ENCODE measurements around the gene ADAMTS19. TPM values are rescaled to one million over a fixed set of nuclear protein-coding genes. Genes with fewer than 3 reads are reported as not detected.

Gene ADAMTS19
- total and polyA plus RNA-seq, 2 experiments from 2014 or later = not detected

GRCh38 chr5:129724647-129725046 is 264.5 kb downstream of the ADAMTS19 start:
- H2AFZ ChIP-seq = no peak overlapping the region
- no peaks in the 10 kb centered on the region for H3K4me1 ChIP-seq (ENCODE audit: insufficient read depth)
- H3K27ac ChIP-seq = no peak overlapping the region
- WGBS, 2 experiments (ENCODE audit: low coverage in 1 of 2, low lambda C conversion rate in 2 of 2, missing lambda C conversion rate in 2 of 2) = 23 to 37% methylated on average over 4 of the region's 4 CpGs
- in situ Hi-C loops (cut with MboI) = no loop called here
- H3K27me3 ChIP-seq (replicated peaks; ENCODE audit: insufficient read depth) = no peaks in the 10 kb centered on the region
- TF ChIP-seq EZH2 (IDR thresholded peaks at IDR 0.05; ENCODE audit: insufficient read depth, poor library complexity, severe bottlenecking) (no peak), EZH2phosphoT487 (IDR thresholded peaks at IDR 0.05; ENCODE audit: insufficient read depth, low read depth) (no peak)
- H3K4me2 ChIP-seq (ENCODE audit: unreplicated experiment) = no peak overlapping the region
- H3K9ac ChIP-seq = no peak overlapping the region
- DNase-seq = no peak
- H3F3A ChIP-seq (ENCODE audit: insufficient read depth) = no peaks in the 10 kb centered on the region
- H3K9me3 ChIP-seq (ENCODE audit: low read depth) = no peaks in the 10 kb centered on the region
- H3K4me3 ChIP-seq = no peak overlapping the region
- no peaks in the 10 kb centered on the region for H4K20me1 ChIP-seq (ENCODE audit: insufficient read depth)
- no peaks in the 10 kb centered on the region for H3K79me2 ChIP-seq (ENCODE audit: insufficient read depth)
- H3K36me3 ChIP-seq (ENCODE audit: low read depth) = no peaks in the 10 kb centered on the region
- H3K9me2 ChIP-seq (ENCODE audit: insufficient read depth) = no peaks in the 10 kb centered on the region

GRCh38 chr5:129739773-129740172 is 279.7 kb downstream of the ADAMTS19 start:
- WGBS, 2 experiments (ENCODE audit: low coverage in 1 of 2, low lambda C conversion rate in 2 of 2, missing lambda C conversion rate in 2 of 2) = 2 to 7% methylated on average over 2 of the region's 2 CpGs
- no peaks in the 10 kb centered on the region for H3K9me2 ChIP-seq (ENCODE audit: insufficient read depth)
- no peaks in the 10 kb centered on the region for H3K9me3 ChIP-seq (ENCODE audit: low read depth)
- DNase-seq = no peak
- H2AFZ ChIP-seq = no peak overlapping the region
- no peak overlapping the region for H3K4me3 ChIP-seq
- no peak overlapping the region for H3K9ac ChIP-seq
- H3K27me3 ChIP-seq (replicated peaks; ENCODE audit: insufficient read depth) = no peaks in the 10 kb centered on the region
- no peaks in the 10 kb centered on the region for H3K4me1 ChIP-seq (ENCODE audit: insufficient read depth)
- H3K36me3 ChIP-seq (ENCODE audit: low read depth) = no peaks in the 10 kb centered on the region
- in situ Hi-C loops (cut with MboI) = no loop called here
- H3F3A ChIP-seq (ENCODE audit: insufficient read depth) = no peaks in the 10 kb centered on the region
- no peaks in the 10 kb centered on the region for H3K79me2 ChIP-seq (ENCODE audit: insufficient read depth)
- H3K27ac ChIP-seq = no peak overlapping the region
- no peak overlapping the region for H3K4me2 ChIP-seq (ENCODE audit: unreplicated experiment)
- H4K20me1 ChIP-seq (ENCODE audit: insufficient read depth) = no peaks in the 10 kb centered on the region
- no peak for TF ChIP-seq EZH2 (IDR thresholded peaks at IDR 0.05; ENCODE audit: insufficient read depth, poor library complexity, severe bottlenecking)
- no peak for TF ChIP-seq EZH2phosphoT487 (IDR thresholded peaks at IDR 0.05; ENCODE audit: insufficient read depth, low read depth)

DNA sequence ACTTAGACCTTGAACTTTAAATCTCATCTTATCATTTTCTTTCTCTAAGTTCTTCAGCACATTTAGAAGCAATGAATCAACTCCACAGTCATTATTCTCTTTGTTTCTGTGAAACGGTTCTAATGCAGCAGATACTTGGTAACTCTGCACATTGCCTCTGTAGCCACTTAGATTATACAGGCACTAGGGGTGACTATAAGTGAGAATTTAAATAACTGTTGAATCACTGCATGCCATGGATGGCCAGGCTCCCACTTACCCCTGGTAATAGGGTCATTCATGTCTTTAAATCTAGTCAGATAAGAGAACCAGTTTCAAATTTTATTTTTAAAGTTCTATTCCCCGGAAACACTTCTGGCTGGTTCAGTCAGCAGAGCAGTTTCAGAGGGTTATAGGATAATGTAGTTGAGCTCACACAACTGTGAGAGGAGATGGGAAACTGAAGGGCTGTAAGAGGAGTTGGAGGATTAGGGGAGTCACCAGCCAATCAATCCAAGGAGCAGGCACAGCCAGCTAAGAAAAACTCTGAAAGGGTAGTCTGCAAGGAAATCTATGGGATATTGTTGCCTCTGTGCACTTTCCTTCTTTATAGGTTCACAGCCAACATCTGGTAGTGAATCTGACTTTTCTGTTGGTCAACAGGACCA is 283.6 kb downstream of the ADAMTS19 start:
- no peak overlapping the region for H3K27ac ChIP-seq
- TF ChIP-seq EZH2 (IDR thresholded peaks at IDR 0.05; ENCODE audit: insufficient read depth, poor library complexity, severe bottlenecking) (no peak), EZH2phosphoT487 (IDR thresholded peaks at IDR 0.05; ENCODE audit: insufficient read depth, low read depth) (no peak)
- in situ Hi-C loops (cut with MboI) = no loop called here
- no peaks in the 10 kb centered on the region for H3K36me3 ChIP-seq (ENCODE audit: low read depth)
- no peaks in the 10 kb centered on the region for H3K9me3 ChIP-seq (ENCODE audit: low read depth)
- H3F3A ChIP-seq (ENCODE audit: insufficient read depth) = no peaks in the 10 kb centered on the region
- no peak overlapping the region for H2AFZ ChIP-seq
- no peaks in the 10 kb centered on the region for H3K4me1 ChIP-seq (ENCODE audit: insufficient read depth)
- no peaks in the 10 kb centered on the region for H3K27me3 ChIP-seq (replicated peaks; ENCODE audit: insufficient read depth)
- DNase-seq = no peak
- H3K79me2 ChIP-seq (ENCODE audit: insufficient read depth) = no peaks in the 10 kb centered on the region
- H3K4me2 ChIP-seq (ENCODE audit: unreplicated experiment) = no peak overlapping the region
- 0 to 2% methylated on average over 2 of the region's 2 CpGs for WGBS, 2 experiments (ENCODE audit: low coverage in 1 of 2, low lambda C conversion rate in 2 of 2, missing lambda C conversion rate in 2 of 2)
- no peak overlapping the region for H3K9ac ChIP-seq
- H4K20me1 ChIP-seq (ENCODE audit: insufficient read depth) = no peaks in the 10 kb centered on the region
- no peaks in the 10 kb centered on the region for H3K9me2 ChIP-seq (ENCODE audit: insufficient read depth)
- no peak overlapping the region for H3K4me3 ChIP-seq

DNA sequence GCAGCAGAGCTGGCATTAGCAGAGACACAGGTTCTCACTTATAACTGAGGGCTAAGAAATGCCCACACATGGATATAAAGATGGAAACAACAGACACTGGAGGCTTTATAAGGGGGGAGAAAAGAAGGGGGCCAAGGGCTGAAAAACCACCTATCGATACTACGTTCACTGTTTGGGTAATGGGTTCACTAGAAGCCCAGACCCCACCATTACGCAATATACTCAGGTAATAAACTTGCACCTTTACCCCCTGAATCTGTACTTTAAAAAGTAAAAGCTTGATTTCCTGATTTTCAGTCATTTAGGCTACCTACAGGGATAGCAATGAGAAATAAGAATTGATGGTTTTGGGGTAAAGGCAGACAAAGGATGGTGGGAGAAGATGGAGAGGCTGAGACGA is 285.9 kb downstream of the ADAMTS19 start:
- H3F3A ChIP-seq (ENCODE audit: insufficient read depth) = no peaks in the 10 kb centered on the region

DNA sequence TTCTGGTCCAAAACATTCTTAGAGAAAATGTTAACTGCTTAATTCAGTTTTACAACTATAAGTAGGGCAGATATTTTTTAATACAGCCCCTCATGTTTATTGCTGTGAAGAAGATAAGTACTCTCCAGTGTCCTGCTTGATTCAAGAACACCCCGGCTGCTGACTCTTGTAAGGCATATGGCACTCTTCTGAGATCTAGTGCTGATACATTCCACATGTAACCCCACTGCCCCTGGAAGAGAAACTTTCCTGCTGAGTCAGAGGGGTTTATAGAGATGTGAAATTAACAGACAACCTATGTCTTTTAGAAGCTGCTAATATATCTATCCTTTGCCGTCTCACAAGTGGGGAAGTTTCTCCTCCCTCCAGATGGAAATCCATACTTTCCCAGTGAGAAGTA is 286.8 kb downstream of the ADAMTS19 start:
- Histone ChIP-seq H3K27ac (no peak overlapping the region), H3K36me3 (ENCODE audit: low read depth) (no peaks in the 10 kb centered on the region), H3K9me2 (ENCODE audit: insufficient read depth) (no peaks in the 10 kb centered on the region), H4K20me1 (ENCODE audit: insufficient read depth) (no peaks in the 10 kb centered on the region), H3F3A (ENCODE audit: insufficient read depth) (no peaks in the 10 kb centered on the region), H3K4me1 (ENCODE audit: insufficient read depth) (no peaks in the 10 kb centered on the region), H3K9ac (no peak overlapping the region), H3K79me2 (ENCODE audit: insufficient read depth) (no peaks in the 10 kb centered on the region), H3K27me3 (replicated peaks; ENCODE audit: insufficient read depth) (no peaks in the 10 kb centered on the region), H3K4me2 (ENCODE audit: unreplicated experiment) (no peak overlapping the region), H3K9me3 (ENCODE audit: low read depth) (no peaks in the 10 kb centered on the region), H3K4me3 (no peak overlapping the region), H2AFZ (no peak overlapping the region)
- TF ChIP-seq EZH2phosphoT487 (IDR thresholded peaks at IDR 0.05; ENCODE audit: insufficient read depth, low read depth) (no peak), EZH2 (IDR thresholded peaks at IDR 0.05; ENCODE audit: insufficient read depth, poor library complexity, severe bottlenecking) (no peak)
- 2 to 4% methylated on average over 2 of the region's 2 CpGs for WGBS, 2 experiments (ENCODE audit: low coverage in 1 of 2, low lambda C conversion rate in 2 of 2, missing lambda C conversion rate in 2 of 2)
- no peak for DNase-seq
- in situ Hi-C loops (cut with MboI) = no loop called here

More for the DNA sequence above, 285.9 kb downstream of the ADAMTS19 start:
- Histone ChIP-seq H2AFZ (no peak overlapping the region), H3K79me2 (ENCODE audit: insufficient read depth) (no peaks in the 10 kb centered on the region), H3K27ac (no peak overlapping the region), H3K4me1 (ENCODE audit: insufficient read depth) (no peaks in the 10 kb centered on the region), H3K9ac (no peak overlapping the region), H3K4me2 (ENCODE audit: unreplicated experiment) (no peak overlapping the region), H3K4me3 (no peak overlapping the region), H4K20me1 (ENCODE audit: insufficient read depth) (no peaks in the 10 kb centered on the region), H3K36me3 (ENCODE audit: low read depth) (no peaks in the 10 kb centered on the region), H3K9me3 (ENCODE audit: low read depth) (no peaks in the 10 kb centered on the region), H3K9me2 (ENCODE audit: insufficient read depth) (no peaks in the 10 kb centered on the region), H3K27me3 (replicated peaks; ENCODE audit: insufficient read depth) (no peaks in the 10 kb centered on the region)
- in situ Hi-C loops (cut with MboI) = no loop called here
- no peak for TF ChIP-seq EZH2 (IDR thresholded peaks at IDR 0.05; ENCODE audit: insufficient read depth, poor library complexity, severe bottlenecking)
- WGBS, 2 experiments (ENCODE audit: low coverage in 1 of 2, low lambda C conversion rate in 2 of 2, missing lambda C conversion rate in 2 of 2) = 24 to 31% methylated on average over 4 of the region's 4 CpGs
- DNase-seq = no peak
